Measurements from ENCODE around the gene ITGAE.
"Not testable (repeated sequence)": the region's sequence is repeated elsewhere in the genome, so short reads cannot be mapped to it uniquely, and the experiment has no call there.

The ITGAE gene

GRCh38 chr17:3795390-3796102, 5.4 kb downstream of the ITGAE start:
- no peak for DNase-seq (ENCODE audit: low read depth in 2 of 2)

GRCh38 chr17:3794557-3795389, 6.2 kb downstream of the ITGAE start:
- DNase-seq (ENCODE audit: low read depth in 2 of 2), result peak; percentile 24 to 63

DNA sequence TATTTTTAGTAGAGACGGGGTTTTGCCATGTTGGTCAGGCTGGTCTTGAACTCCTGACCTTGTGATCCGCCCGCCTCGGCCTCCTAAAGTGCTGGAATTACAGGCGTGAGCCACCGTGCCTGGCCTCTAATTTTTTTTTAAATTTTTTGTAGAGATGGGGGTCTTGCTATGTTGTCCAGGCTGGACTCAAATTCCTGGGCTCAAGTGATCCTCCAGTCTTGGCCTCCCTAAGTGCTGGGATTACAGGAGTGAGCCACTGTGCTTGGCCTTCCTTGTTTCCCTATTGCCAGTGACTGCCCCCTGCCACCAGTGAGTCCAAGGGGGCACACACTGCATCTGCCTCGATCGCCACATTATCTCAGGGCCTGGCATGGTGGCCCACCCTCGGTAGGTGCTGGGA, 6.8 kb downstream of the ITGAE start:
- DNase-seq (ENCODE audit: low read depth in 2 of 2), result not testable (repeated sequence)

DNA sequence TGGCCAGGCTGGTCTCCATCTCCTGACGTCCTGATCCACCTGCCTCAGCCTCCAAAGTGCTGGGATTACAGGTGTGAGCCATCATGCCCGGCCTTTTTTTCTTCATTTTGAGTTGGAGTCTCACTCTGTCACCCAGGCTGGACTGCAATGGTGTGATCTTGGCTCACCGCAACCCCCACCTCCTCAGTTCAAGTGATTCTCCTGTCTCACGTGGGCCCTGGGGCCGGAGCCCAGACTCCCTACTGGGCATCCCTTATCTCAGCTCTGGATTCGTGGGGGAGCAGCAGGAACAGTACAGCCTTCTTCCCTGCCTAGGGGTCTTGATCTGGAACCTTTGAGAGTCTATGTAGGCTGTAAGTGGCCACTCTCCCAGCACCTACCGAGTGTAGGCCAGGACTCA, 7.7 kb downstream of the ITGAE start:
- DNase-seq (ENCODE audit: low read depth in 2 of 2), result not testable (repeated sequence)

DNA sequence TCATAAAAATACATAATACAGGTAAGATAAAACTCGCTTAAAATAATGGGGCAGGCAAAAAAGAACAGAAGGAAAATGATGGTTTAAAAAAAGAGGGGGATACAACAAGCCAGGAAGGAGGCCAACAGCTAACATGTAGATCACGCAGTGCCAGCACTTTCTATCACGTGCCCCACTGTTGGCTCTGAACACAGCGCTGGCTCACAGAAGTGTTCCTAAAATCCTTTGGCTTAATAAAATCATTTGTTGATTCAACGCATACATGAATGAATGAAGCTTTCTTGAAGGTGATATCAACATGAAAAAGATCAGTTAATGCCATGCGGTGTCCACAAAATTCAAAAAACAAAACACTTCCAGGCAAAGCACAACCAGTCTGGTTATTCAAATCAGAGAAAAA, 8.5 kb downstream of the ITGAE start:
- no peak for DNase-seq (ENCODE audit: low read depth in 2 of 2)

DNA sequence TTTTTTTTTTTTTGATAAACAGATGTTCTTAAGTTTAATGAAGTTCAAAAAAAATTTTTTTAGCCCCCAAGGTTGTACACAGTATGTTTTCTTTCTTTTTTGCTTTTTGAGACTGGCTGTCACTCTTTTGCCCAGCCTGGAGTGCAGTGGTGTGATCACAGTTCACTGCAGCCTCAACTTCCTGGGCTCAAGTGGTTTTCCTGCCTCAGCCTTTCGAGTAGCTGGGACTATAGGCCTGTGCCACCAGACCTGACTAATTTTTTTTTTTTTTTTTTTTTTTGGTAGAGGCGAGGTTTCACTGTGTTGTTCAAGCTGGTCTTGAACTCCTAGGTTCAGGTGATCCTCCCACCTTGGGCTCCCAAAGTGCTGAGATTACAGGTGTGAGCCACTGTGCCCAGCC, 12.8 kb downstream of the ITGAE start:
- DNase-seq (ENCODE audit: low read depth in 2 of 2), result no peak

- not testable (repeated sequence) for DNase-seq (ENCODE audit: low read depth in 2 of 2)
Observed at GRCh38 chr17:3785323-3785722, 15.7 kb downstream of the ITGAE start.

- DNase-seq (ENCODE audit: low read depth in 2 of 2), result no peak
Observed at GRCh38 chr17:3782751-3783150, 18.2 kb downstream of the ITGAE start.

- DNase-seq (ENCODE audit: low read depth in 2 of 2), result no peak
Observed at GRCh38 chr17:3780986-3781385, 20.0 kb downstream of the ITGAE start.

DNA sequence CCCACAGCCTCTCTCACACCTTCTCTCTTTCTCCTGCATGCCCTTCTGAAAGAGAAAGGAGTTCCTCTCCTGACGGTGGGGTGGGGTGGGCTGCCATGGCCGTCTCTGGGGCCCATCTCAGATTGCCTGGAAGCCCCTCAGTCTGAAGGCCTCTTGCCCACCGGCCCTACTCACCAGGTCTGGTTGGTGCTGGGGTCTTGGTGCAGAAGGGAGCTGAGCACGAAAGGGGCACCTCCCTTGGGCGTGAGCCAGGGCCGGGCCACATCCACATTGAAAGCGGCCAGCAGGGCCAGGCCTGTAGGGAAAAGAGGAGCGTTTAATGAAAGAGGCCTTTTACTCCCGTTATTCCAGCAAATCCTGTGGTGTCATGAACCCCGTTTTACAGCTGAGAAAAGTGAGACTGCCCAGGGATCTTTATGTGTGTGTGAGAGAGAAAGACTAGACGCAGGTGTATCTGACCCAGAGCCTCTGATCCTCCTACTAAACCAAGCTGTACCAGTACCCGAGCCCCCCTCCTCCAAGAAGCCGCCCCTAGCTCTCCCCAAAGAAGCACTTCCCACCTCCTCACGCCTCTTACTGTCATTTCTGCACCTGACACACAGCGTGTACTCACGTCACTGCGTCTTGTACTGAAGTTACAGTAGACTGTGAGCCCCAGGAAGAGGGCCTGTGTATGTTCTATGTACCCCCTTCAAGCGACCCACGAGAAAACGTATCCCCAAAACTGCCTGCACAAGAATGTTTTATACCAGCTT, 23.4 kb downstream of the ITGAE start:
- no peak for DNase-seq (ENCODE audit: low read depth in 2 of 2)

DNA sequence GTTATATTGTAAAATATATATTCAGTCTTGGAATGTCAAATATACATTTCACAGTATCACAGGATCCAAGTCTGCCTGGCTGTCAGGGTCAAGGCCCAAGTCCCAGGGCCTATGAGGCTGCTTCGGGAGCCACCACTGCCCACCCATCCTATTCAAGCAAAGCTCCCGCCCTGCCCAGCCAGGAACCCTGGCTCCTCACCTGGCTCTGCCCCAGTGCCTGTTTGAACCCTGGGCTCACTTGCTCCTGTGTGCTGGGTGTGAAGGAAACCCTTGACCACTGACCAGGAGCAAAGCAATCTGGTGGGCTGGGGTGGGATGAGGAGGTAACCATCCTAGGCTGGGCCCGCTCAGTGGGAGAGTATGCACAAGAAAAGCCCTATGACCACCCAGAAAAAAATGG, 27.0 kb downstream of the ITGAE start:
- DNase-seq (ENCODE audit: low read depth in 2 of 2), result no peak

GRCh38 chr17:3773511-3773910, 27.5 kb downstream of the ITGAE start:
- no peak for DNase-seq (ENCODE audit: low read depth in 2 of 2)

GRCh38 chr17:3772764-3773163, 28.2 kb downstream of the ITGAE start:
- DNase-seq (ENCODE audit: low read depth in 2 of 2), result no peak

DNA sequence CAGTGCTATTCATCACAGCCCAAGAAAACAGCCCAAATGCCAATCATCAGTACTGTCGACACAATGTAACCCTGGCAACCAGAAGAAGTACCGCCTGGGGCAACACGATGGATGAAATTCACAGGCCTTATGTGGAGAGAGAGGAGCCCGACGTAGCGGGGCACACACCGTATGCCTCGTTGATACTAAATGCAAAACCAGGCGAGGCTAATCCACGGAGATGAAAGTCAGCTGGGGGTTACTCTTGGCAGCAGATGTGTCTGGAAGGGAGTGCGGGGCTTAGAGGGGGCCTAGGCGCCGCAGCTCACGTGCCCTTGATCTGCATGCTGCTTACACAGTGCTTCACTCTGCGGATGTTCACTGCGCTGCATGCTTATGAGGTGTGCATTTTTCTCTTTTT, 29.8 kb downstream of the ITGAE start:
- DNase-seq (ENCODE audit: low read depth in 2 of 2), result no peak

GRCh38 chr17:3770466-3770865, 30.5 kb downstream of the ITGAE start:
- peak in 1 of 2 donors; percentile 29 for DNase-seq (ENCODE audit: low read depth in 2 of 2)

GRCh38 chr17:3768769-3769168, 32.2 kb downstream of the ITGAE start:
- DNase-seq (ENCODE audit: low read depth in 2 of 2), result no peak

DNA sequence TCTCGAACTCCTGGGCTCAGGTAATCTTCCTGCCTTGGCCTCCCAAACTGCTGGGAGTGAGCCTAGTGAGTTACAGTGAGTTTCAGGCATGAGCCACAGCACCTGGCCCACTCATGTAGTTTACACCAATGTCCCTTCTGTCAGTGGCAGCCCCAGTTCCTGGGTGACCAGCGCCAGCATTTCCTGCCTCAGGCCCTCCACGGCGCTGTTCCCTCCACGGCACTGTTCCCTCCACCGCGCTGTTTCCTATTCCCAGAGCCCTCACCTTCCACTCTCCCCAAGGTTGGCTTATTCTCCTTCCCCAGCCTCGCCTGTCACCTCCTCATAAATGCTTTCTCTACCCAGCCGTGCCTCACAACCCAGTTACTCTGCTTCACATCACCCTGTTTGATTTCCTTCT, 32.6 kb downstream of the ITGAE start:
- DNase-seq (ENCODE audit: low read depth in 2 of 2), result no peak

DNA sequence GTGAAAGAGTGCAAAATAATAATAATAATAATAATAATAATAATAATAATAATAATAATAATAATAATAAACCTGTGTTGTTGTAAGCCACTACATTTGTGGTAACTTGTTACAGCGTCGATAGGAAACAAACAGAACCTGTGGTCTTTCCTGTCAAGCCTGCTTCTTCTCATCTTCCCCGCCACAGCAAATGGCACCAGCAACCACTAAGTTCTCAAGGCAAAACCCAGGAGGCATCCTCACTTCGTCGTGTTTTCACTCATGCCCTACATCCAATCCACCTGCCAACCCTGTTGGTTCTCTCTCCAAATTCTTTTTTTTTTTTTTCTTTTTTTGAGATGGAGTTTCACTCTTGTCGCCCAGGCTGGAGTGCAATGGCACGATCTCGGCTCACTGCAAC, 34.2 kb downstream of the ITGAE start:
- DNase-seq (ENCODE audit: low read depth in 2 of 2), result no peak

GRCh38 chr17:3765981-3766380, 35.0 kb downstream of the ITGAE start:
- no peak for DNase-seq (ENCODE audit: low read depth in 2 of 2)

GRCh38 chr17:3763777-3764170, 37.2 kb downstream of the ITGAE start:
- DNase-seq (ENCODE audit: low read depth in 2 of 2), result no peak

- DNase-seq (ENCODE audit: low read depth in 2 of 2), result no peak
Observed at GRCh38 chr17:3762922-3763776, 37.8 kb downstream of the ITGAE start.

Measured in stimulated activated CD8-positive, alpha-beta memory T cell treated with anti-CD3 and anti-CD28 coated beads, Interleukin-2, amount 100 ng/mL, for 1 hour (primary cell).